HEK293 (cell line): ENCODE measurements around the gene RNF115.

Experiments used
- KLF10 ChIP-seq: fragments of 450-650 bp; IDR thresholded peaks from 2 replicates; pipeline ENCODE4 v1.5.1; 2018; ENCODE audit warnings: missing biosample characterization, mild to moderate bottlenecking, missing genetic modification characterization
- KLF16 ChIP-seq: fragments of 450-650 bp; formaldehyde crosslinking; IDR thresholded peaks from 2 replicates; pipeline ENCODE4 v1.5.1; 2017; ENCODE audit warnings: missing biosample characterization, missing genetic modification characterization
- ZNF133 ChIP-seq: fragments of 450-650 bp; formaldehyde crosslinking; IDR thresholded peaks from 2 replicates; pipeline ENCODE4 v1.5.1; 2016; ENCODE audit warnings: missing biosample characterization, missing genetic modification characterization
- ZNF274 ChIP-seq, 2 experiments: fragments of 200-500 bp in 1 of 2; fragments of 450-650 bp in 1 of 2; sonication (Bioruptor generic) in 1 of 2; formaldehyde crosslinking in 1 of 2; IDR thresholded peaks; 2 replicates each; pipeline versions ENCODE4 v1.5.1 to v1.6.1; 2014 to 2016; ENCODE audit warnings: borderline replicate concordance in 1 of 2, inconsistent platforms in 1 of 2, low read length in 1 of 2, missing biosample characterization in 1 of 2, missing genetic modification characterization in 1 of 2
- ZNF302 ChIP-seq: fragments of 450-650 bp; formaldehyde crosslinking; IDR thresholded peaks from 2 replicates; pipeline ENCODE4 v1.5.1; 2016; ENCODE audit warnings: missing biosample characterization, missing genetic modification characterization, low read depth
- ZNF560 ChIP-seq: fragments of 450-650 bp; formaldehyde crosslinking; IDR thresholded peaks from 2 replicates; pipeline ENCODE4 v1.5.1; 2017; ENCODE audit warnings: missing biosample characterization, missing genetic modification characterization, borderline replicate concordance
- ZNF621 ChIP-seq: fragments of 450-650 bp; formaldehyde crosslinking; IDR thresholded peaks from 2 replicates; pipeline ENCODE4 v1.5.1; 2017; ENCODE audit warnings: missing biosample characterization, missing genetic modification characterization
- ZNF626 ChIP-seq: fragments of 450-650 bp; sonication (Bioruptor Pico); formaldehyde crosslinking; IDR thresholded peaks from 2 replicates; pipeline ENCODE4 v1.5.1; 2018; ENCODE audit warnings: missing biosample characterization, missing genetic modification characterization, inconsistent platforms
- ZNF658 ChIP-seq: fragments of 450-650 bp; formaldehyde crosslinking; IDR thresholded peaks from 2 replicates; pipeline ENCODE4; 2016; ENCODE audit warnings: missing biosample characterization, missing genetic modification characterization
- ZNF747 ChIP-seq: fragments of 450-650 bp; formaldehyde crosslinking; IDR thresholded peaks from 2 replicates; pipeline ENCODE4 v1.5.1; 2016; ENCODE audit warnings: missing biosample characterization, missing genetic modification characterization
- ZNF792 ChIP-seq: fragments of 450-650 bp; formaldehyde crosslinking; IDR thresholded peaks from 2 replicates; pipeline ENCODE4 v1.5.1; 2016; ENCODE audit warnings: missing biosample characterization, missing genetic modification characterization
- TF ChIP-seq, protein P1 (sequence below): fragments of 450-650 bp; formaldehyde crosslinking; IDR thresholded peaks from 2 replicates; pipeline ENCODE4 v1.5.1; 2016; ENCODE audit warnings: missing biosample characterization, missing genetic modification characterization
- TF ChIP-seq, protein P2 (sequence below): fragments of 450-650 bp; formaldehyde crosslinking; IDR thresholded peaks from 2 replicates; pipeline ENCODE4 v1.5.1; 2017; ENCODE audit warnings: missing biosample characterization, missing genetic modification characterization
- TF ChIP-seq, protein P3 (sequence below): fragments of 450-650 bp; IDR thresholded peaks from 2 replicates; pipeline ENCODE4 v1.5.1; 2018; ENCODE audit warnings: missing biosample characterization, missing genetic modification characterization

DNA sequence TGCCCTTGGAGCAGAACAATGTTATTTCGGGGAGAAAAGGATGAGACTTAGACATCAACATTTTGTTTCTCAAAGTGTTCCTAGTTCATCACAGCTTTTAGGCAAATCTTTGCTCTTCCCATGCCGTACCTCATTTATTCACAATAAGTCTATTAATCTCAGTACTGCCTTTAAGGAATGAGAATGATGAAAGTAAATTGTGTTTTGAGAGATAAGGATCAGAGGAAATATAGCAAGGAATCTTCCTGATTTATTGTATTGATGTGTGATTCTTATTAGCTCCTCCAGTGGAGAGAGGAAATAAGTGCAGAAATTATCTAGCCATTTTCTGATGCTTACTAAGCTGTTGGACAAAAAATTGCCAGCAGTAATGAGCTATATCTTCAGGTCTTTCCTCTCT lies 2.1 kb upstream of the RNF115 start:
- TF ChIP-seq ZNF658 (tag by site-specific recombination) = no peak
- TF ChIP-seq, protein P1, sequence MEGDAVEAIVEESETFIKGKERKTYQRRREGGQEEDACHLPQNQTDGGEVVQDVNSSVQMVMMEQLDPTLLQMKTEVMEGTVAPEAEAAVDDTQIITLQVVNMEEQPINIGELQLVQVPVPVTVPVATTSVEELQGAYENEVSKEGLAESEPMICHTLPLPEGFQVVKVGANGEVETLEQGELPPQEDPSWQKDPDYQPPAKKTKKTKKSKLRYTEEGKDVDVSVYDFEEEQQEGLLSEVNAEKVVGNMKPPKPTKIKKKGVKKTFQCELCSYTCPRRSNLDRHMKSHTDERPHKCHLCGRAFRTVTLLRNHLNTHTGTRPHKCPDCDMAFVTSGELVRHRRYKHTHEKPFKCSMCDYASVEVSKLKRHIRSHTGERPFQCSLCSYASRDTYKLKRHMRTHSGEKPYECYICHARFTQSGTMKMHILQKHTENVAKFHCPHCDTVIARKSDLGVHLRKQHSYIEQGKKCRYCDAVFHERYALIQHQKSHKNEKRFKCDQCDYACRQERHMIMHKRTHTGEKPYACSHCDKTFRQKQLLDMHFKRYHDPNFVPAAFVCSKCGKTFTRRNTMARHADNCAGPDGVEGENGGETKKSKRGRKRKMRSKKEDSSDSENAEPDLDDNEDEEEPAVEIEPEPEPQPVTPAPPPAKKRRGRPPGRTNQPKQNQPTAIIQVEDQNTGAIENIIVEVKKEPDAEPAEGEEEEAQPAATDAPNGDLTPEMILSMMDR (tag by site-specific recombination) = no peak
- TF ChIP-seq, protein P2, sequence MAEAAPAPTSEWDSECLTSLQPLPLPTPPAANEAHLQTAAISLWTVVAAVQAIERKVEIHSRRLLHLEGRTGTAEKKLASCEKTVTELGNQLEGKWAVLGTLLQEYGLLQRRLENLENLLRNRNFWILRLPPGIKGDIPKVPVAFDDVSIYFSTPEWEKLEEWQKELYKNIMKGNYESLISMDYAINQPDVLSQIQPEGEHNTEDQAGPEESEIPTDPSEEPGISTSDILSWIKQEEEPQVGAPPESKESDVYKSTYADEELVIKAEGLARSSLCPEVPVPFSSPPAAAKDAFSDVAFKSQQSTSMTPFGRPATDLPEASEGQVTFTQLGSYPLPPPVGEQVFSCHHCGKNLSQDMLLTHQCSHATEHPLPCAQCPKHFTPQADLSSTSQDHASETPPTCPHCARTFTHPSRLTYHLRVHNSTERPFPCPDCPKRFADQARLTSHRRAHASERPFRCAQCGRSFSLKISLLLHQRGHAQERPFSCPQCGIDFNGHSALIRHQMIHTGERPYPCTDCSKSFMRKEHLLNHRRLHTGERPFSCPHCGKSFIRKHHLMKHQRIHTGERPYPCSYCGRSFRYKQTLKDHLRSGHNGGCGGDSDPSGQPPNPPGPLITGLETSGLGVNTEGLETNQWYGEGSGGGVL (tag by site-specific recombination) = no peak
- no peak for TF ChIP-seq ZNF133 (tag by site-specific recombination)
- TF ChIP-seq ZNF621 (tag by site-specific recombination) = no peak
- no peak for TF ChIP-seq ZNF626 (tag by site-specific recombination)
- TF ChIP-seq, protein P3, sequence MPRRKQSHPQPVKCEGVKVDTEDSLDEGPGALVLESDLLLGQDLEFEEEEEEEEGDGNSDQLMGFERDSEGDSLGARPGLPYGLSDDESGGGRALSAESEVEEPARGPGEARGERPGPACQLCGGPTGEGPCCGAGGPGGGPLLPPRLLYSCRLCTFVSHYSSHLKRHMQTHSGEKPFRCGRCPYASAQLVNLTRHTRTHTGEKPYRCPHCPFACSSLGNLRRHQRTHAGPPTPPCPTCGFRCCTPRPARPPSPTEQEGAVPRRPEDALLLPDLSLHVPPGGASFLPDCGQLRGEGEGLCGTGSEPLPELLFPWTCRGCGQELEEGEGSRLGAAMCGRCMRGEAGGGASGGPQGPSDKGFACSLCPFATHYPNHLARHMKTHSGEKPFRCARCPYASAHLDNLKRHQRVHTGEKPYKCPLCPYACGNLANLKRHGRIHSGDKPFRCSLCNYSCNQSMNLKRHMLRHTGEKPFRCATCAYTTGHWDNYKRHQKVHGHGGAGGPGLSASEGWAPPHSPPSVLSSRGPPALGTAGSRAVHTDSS = no peak
- no peak for TF ChIP-seq ZNF560 (tag by site-specific recombination)
- TF ChIP-seq ZNF274 (IDR thresholded peaks at IDR 0.05; ENCODE audit: low read length) = no peak
- TF ChIP-seq ZNF274 (tag by site-specific recombination; IDR thresholded peaks at IDR 0.05; ENCODE audit: borderline replicate concordance) = no peak
- TF ChIP-seq ZNF747 = no peak
- TF ChIP-seq KLF10 (tag by site-specific recombination) = no peak
- no peak for TF ChIP-seq ZNF792
- no peak for TF ChIP-seq KLF16 (tag by site-specific recombination)
- no peak for TF ChIP-seq ZNF302 (tag by site-specific recombination)
